ENCODE results near the gene LCNL1. TPM values are rescaled to one million over a fixed set of nuclear protein-coding genes. Genes with fewer than 3 reads are reported as not detected.

LCNL1 gene
- 0.21 and 0.33 TPM in 2 replicates for total RNA-seq (2014; rRNA removed; shearing (Covaris generic))

DNA sequence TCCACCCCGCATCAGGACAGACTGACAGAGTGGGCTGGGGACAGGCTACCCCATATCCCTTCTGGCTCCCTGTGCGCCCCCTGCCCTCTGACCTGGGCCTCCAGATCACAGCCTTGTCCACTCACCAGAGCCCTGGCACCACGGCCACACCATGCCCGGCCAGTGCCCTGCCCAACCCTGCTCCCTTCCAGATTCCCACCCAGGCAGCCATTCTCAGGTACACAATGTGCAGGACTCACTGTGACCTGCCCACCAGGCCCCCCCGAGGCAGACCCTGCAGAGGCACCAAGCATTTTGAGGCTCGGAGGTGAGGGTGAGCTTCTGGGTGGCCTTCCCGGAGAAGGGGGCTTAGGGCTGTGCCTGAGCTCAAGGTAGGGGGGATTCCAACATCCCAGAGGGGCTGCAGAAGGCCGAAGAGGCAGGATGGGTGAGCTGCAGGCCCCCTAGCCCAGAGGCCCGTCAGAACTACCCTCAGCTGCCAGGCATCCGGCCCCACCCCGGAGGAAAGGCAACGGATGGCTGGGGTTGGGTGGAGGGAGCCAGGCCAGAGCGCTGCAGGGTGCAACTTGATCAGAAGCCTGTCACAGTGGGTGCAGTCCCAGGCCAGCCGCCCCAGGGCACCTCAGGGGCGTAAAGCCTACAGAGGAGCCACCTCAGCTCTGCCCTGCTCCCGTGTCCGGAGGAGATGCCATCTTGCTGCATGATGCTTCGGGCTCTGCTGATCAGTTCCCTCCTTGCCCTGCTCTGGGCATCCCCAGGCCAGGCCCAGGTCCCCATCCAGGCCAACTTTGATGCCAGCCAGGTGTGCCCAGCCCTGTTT lies at the start of gene LCNL1:
LCNL1 (plus strand) TSS at position 762 of the 820 bp plus-strand sequence. CDS start 594 bp downstream, outside the sequence.
- H3K4me3 ChIP-seq (ENCODE audit: insufficient read depth, low read depth, low read length) = no peak within 1 kb of the TSS
- H3K36me3 ChIP-seq (replicated peaks; ENCODE audit: control insufficient read depth, insufficient read depth, low read length) = no peaks in the 10 kb centered on the region
- no peak for DNase-seq
- H3K27me3 ChIP-seq (ENCODE audit: control insufficient read depth, insufficient read depth, low read length) = peaks cover 15% of the 10 kb centered on the region

GRCh38 chr9:136934277-136934676 lies 48.5 kb upstream of the LCNL1 start:
- no peak overlapping the region for H3K4me3 ChIP-seq (ENCODE audit: insufficient read depth, low read depth, low read length)
- no peaks in the 10 kb centered on the region for H3K27me3 ChIP-seq (ENCODE audit: control insufficient read depth, insufficient read depth, low read length)
- no peaks in the 10 kb centered on the region; the same call in none of the 2 replicates for H3K36me3 ChIP-seq (replicated peaks; ENCODE audit: control insufficient read depth, insufficient read depth, low read length)
- DNase-seq = no peak

DNA sequence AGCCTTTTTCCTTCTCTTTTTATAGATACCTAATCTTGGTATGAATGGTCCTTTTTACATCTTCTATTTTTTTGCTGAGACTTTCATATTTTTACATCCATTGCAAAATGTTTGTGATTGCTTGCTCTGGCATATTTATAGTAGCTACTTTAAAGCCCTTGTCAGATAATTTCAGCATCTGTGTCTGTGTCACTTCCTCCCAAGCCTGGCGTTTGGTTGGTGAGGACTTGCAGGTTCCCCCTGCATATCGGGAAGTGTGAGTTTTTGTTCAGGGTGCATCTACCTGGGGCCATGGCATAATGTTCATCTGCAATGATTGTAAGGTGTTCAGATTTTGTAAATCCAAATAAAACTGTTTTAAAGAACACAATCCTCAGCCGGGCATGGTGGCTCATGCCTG lies 47.1 kb upstream of the LCNL1 start:
- Histone ChIP-seq H3K36me3 (replicated peaks; ENCODE audit: control insufficient read depth, insufficient read depth, low read length) (peaks cover 2% of the 10 kb centered on the region), H3K4me3 (ENCODE audit: insufficient read depth, low read depth, low read length) (no peak overlapping the region), H3K27me3 (ENCODE audit: control insufficient read depth, insufficient read depth, low read length) (no peaks in the 10 kb centered on the region)
- DNase-seq = no peak

DNA sequence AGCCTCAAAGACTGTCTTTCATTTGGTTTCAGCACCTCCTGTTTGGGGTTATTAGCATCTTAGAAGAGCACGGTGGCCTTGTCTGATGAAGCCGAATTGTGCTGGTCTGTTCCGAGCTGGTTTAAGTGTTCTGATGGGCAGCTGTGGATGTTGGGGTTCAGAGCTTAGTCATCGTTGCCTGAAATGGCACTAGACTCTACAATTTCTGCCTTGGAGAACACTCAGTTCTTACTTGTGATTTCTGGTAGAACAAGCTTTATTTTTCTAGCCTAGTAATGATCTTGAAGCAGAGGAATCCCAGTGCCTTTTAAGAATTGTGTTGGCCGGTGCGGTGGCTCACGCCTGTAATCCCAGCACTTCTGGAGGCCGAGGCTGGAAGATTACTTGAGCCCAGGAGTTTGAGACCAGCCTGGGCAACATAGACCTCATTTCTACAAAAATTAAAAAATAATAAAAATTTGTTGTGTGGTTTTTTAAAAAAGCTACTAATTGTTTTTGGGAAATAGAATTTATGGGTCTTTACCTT lies 46.1 kb upstream of the LCNL1 start:
- Histone ChIP-seq H3K4me3 (ENCODE audit: insufficient read depth, low read depth, low read length) (no peak overlapping the region), H3K27me3 (ENCODE audit: control insufficient read depth, insufficient read depth, low read length) (no peaks in the 10 kb centered on the region), H3K36me3 (replicated peaks; ENCODE audit: control insufficient read depth, insufficient read depth, low read length) (peaks cover 4% of the 10 kb centered on the region)
- DNase-seq = no peak

DNA sequence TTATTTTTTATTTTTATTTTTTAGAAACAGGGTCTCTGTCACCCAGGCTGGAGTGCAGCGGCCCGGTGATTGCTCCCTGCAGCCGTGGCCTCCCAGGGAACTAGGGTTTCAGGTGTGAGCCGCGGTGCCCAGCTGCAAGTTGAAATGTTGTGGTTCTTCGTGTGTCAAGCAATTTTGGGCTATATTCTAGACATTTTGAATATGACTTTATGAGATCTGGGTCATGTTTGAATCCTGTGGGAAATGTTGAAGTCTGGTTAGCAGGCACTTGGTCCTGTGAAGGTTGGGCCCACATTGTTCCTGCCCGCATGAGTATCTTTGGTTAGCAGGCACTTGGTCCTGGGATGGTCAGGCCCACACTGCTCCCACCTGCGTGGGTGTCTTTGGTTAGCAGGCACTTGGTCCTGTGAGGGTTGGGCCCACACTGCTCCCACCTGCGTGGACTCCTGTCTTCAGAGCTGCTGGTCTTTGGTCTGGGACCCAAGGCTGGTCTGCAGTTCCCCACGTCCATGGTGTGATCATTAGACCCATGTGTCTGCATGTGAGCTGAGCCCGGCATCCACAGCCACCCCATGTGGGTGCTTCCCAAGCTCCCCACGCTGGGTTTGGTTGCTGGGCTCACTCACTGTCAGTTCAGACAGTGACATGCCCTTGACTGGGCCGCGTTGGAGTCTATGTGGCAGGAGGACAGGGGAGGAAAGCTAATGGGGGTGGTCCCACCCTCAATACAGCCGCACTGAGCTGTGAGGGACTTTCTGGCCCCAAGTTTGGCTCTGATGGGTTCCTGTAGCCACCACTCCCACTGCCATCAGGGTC lies 45.4 kb upstream of the LCNL1 start:
- Histone ChIP-seq H3K4me3 (ENCODE audit: insufficient read depth, low read depth, low read length) (no peak overlapping the region), H3K27me3 (ENCODE audit: control insufficient read depth, insufficient read depth, low read length) (no peaks in the 10 kb centered on the region), H3K36me3 (replicated peaks; ENCODE audit: control insufficient read depth, insufficient read depth, low read length) (peaks cover 5% of the 10 kb centered on the region)
- DNase-seq = no peak

DNA sequence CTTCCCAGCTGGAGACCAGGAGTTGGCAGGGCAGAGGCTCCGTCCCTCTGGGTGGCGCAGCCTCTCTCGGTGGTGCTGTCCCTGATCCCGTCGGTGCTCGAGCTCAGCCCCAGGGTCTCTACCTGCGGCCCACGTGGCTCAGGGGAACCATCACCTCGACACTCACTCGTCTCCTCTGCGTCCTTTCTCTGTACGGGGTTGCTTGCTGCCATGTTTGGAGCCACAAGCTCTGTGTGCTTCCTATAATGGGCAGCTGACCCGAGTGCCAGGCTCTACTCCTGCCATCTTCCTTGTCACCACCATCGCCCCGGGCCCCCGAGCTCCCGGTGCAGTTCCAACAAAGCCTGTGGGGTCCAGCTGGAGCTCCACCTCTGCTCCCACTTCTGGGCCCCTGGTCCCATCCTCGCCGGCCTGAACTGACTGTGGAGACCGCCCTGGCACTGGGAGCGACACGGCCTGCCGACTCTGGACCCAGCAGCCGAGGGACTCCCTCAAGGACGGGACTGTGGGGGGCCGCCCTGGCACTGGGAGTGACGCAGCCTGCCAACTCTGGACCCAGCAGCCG lies 43.3 kb upstream of the LCNL1 start:
- H3K36me3 ChIP-seq (replicated peaks; ENCODE audit: control insufficient read depth, insufficient read depth, low read length) = peaks cover 5% of the 10 kb centered on the region
- no peak for DNase-seq
- H3K27me3 ChIP-seq (ENCODE audit: control insufficient read depth, insufficient read depth, low read length) = no peaks in the 10 kb centered on the region
- H3K4me3 ChIP-seq (ENCODE audit: insufficient read depth, low read depth, low read length) = no peak overlapping the region

DNA sequence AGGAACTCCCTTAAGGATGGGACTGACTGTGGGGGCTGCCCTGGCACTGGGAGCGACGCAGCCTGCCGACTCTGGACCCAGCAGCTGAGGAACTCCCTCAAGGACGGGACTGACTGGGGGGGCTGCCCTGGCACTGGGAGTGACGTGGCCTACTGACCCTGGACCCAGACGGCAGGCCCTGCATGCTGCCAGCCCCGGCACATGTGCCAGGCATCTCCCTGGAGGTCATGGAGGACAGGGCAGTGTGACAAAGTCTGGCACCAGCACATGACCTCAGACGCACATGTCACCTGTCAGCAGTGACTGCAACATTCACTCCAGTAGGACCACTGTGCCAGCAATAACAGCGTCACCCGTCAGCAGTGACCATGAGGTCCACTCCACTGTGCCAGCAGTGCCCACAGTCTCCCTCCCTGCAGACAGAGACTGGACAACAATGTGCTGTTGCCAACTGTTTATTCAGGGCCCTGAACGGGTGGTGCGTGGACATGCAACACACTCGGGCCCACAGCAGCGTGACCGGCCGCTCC lies 42.7 kb upstream of the LCNL1 start:
- Histone ChIP-seq H3K27me3 (ENCODE audit: control insufficient read depth, insufficient read depth, low read length) (no peaks in the 10 kb centered on the region), H3K36me3 (replicated peaks; ENCODE audit: control insufficient read depth, insufficient read depth, low read length) (peaks cover 5% of the 10 kb centered on the region), H3K4me3 (ENCODE audit: insufficient read depth, low read depth, low read length) (no peak overlapping the region)
- no peak for DNase-seq

GRCh38 chr9:136940526-136941230 lies 42.1 kb upstream of the LCNL1 start:
- H3K36me3 ChIP-seq (replicated peaks; ENCODE audit: control insufficient read depth, insufficient read depth, low read length) = peaks cover 5% of the 10 kb centered on the region
- DNase-seq = no peak
- H3K27me3 ChIP-seq (ENCODE audit: control insufficient read depth, insufficient read depth, low read length) = no peaks in the 10 kb centered on the region
- H3K4me3 ChIP-seq (ENCODE audit: insufficient read depth, low read depth, low read length) = no peak overlapping the region

GRCh38 chr9:136941231-136942111 lies 41.3 kb upstream of the LCNL1 start:
- DNase-seq = peak; percentile 50

GRCh38 chr9:136942112-136942880 lies 40.5 kb upstream of the LCNL1 start:
- DNase-seq = peak; percentile 64
- peaks cover 5% of the 10 kb centered on the region for H3K36me3 ChIP-seq (replicated peaks; ENCODE audit: control insufficient read depth, insufficient read depth, low read length)
- H3K4me3 ChIP-seq (ENCODE audit: insufficient read depth, low read depth, low read length) = no peak overlapping the region
- H3K27me3 ChIP-seq (ENCODE audit: control insufficient read depth, insufficient read depth, low read length) = no peaks in the 10 kb centered on the region

More at GRCh38 chr9:136941231-136942111, 41.3 kb upstream of the LCNL1 start:
- no peak overlapping the region for H3K4me3 ChIP-seq (ENCODE audit: insufficient read depth, low read depth, low read length)
- H3K27me3 ChIP-seq (ENCODE audit: control insufficient read depth, insufficient read depth, low read length) = no peaks in the 10 kb centered on the region
- H3K36me3 ChIP-seq (replicated peaks; ENCODE audit: control insufficient read depth, insufficient read depth, low read length) = peaks cover 5% of the 10 kb centered on the region

DNA sequence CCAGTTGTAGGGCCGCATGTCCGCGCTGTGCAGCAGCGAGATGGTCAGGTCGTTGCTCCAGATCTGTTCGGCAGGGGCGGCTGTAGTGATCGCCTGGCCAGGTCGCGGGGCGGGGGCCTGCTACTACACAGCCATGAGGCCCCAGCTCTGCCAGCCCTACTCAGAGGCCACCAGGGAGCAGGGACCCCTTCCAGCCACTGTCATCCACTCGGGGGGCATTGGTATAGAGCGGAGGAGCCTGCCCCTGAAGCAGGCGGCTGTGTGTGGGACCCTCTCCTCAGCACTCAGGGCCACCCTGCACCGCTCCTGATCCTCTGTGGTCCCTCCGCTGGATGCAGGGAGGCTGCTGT lies 39.9 kb upstream of the LCNL1 start:
- DNase-seq = no peak
- Histone ChIP-seq H3K27me3 (ENCODE audit: control insufficient read depth, insufficient read depth, low read length) (no peaks in the 10 kb centered on the region), H3K36me3 (replicated peaks; ENCODE audit: control insufficient read depth, insufficient read depth, low read length) (peaks cover 5% of the 10 kb centered on the region), H3K4me3 (ENCODE audit: insufficient read depth, low read depth, low read length) (no peak overlapping the region)

- peak overlapping the region; percentile 75 for H3K4me3 ChIP-seq (ENCODE audit: insufficient read depth, low read depth, low read length)
- no peaks in the 10 kb centered on the region for H3K27me3 ChIP-seq (ENCODE audit: control insufficient read depth, insufficient read depth, low read length)
- DNase-seq = peak; percentile 92
- H3K36me3 ChIP-seq (replicated peaks; ENCODE audit: control insufficient read depth, insufficient read depth, low read length) = peaks cover 5% of the 10 kb centered on the region
Measured at GRCh38 chr9:136943291-136944211, 39.2 kb upstream of the LCNL1 start.

All from H7 (cell line).